ENCODE data around the gene RPS6KA2. TPM values are rescaled to one million over a fixed set of nuclear protein-coding genes. Genes with fewer than 3 reads are reported as not detected.

RPS6KA2 gene
- total RNA-seq, 4 donors from 2014 or later, result 52.1 to 84.8 (median 58.7) TPM

DNA sequence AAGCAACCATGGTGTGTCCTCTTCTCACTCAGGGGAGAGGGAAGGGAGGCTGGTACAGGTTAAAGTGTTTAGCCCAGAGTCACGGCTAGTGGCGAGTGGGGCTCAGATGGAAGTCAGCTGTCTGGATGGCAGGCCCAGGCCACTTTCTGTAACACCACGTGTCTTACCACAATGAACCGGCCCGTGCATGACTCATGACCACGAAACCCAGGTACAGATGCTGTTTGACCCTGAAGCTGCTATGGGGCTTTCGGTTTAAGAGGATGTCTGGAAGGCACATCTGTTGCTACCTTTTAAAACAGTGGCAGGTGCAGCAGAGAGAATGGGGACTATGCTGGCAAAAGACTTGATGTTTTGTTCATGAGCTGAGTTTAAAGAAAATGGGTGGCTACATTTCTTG lies 207.8 kb downstream of the RPS6KA2 start:
- no peak for ATAC-seq (ENCODE audit: low FRiP score)
- no peak for TF ChIP-seq CTCF (IDR thresholded peaks at IDR 0.05)

DNA sequence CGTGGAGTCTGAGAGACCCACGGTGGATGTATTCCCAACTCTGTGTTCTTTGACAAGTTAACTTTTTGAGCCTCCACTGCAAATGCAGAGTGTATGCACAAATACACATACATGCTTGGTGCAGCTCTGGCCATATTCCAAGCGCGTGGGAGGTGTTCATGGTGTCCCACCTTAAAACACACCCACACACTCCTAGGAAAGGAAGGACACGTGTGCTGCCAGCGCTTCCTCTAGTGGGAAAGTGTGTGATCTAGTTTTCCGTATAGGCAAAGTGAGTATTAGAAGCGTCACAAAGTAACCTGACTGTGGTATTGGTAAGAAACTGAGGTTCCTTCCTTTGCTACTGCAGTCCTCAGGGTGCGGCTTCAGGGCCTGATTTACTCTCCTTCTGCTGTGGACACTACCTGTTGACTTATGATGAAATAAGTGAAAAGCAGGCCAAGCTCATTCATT lies 208.3 kb downstream of the RPS6KA2 start:
- DNase-seq (ENCODE audit: low spot score) (no peak), ATAC-seq (ENCODE audit: low FRiP score) (no peak)
- no peak for TF ChIP-seq CTCF (IDR thresholded peaks at IDR 0.05)

More for the DNA sequence above, 207.8 kb downstream of the RPS6KA2 start:
- DNase-seq (ENCODE audit: low spot score), result no peak

- ATAC-seq (ENCODE audit: low FRiP score) (no peak), DNase-seq (ENCODE audit: low spot score) (no peak)
- TF ChIP-seq CTCF (IDR thresholded peaks at IDR 0.05), result no peak
Measured at GRCh38 chr6:166417285-166417691, 209.8 kb downstream of the RPS6KA2 start.

DNA sequence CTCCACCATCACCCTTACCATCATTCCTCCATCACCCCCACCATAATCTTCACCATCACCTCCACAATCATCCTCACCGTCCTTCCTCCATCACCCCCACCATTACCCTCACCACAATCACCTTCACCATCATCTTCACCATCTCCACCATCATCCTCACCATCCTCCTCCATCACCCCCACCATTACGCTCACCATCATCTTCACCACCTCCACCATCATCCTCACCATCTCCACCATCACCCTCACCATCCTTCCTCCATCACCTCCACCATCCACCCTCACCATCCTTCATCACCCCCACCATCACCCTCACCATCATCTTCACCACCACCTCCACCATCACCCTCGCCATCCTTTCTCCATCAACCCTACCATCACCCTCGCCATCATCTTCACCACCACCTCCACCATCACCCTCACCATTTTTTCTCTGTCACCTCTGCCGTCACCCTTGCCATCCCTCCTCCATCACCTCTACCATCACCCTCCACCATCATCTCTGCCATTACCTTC lies 211.2 kb downstream of the RPS6KA2 start:
- ATAC-seq (ENCODE audit: low FRiP score) (peak; percentile 72), DNase-seq (ENCODE audit: low spot score) (no peak)
- no peak for TF ChIP-seq CTCF (IDR thresholded peaks at IDR 0.05)

DNA sequence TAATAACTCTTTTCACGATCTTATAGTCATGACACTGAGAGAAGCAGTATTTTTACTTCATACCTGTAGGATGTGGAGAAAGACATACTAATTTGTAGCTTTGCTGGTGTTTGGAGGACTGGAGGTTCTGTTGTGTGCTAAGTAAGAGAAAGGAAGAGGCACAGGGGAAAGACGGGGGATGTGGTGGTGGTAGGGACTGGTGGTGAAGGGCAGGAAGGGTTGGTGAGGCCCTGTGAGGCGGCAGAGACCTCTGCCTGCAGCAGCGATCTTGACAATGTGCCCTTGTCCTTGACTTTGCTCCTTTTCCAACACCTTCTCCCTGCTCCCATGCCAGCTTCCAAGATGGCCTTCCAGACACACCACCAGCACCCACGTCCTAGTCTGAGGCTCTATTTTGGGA lies 211.7 kb downstream of the RPS6KA2 start:
- TF ChIP-seq CTCF (IDR thresholded peaks at IDR 0.05), result no peak
- no peak for ATAC-seq (ENCODE audit: low FRiP score)
- no peak for DNase-seq (ENCODE audit: low spot score)

GRCh38 chr6:166413491-166413951 lies 213.5 kb downstream of the RPS6KA2 start:
- no peak for TF ChIP-seq CTCF (IDR thresholded peaks at IDR 0.05)
- ATAC-seq (ENCODE audit: low FRiP score) (no peak), DNase-seq (ENCODE audit: low spot score) (no peak)

GRCh38 chr6:166412911-166413384 lies 214.1 kb downstream of the RPS6KA2 start:
- no peak for TF ChIP-seq CTCF (IDR thresholded peaks at IDR 0.05)
- DNase-seq (ENCODE audit: low spot score), result no peak
- ATAC-seq (ENCODE audit: low FRiP score), result no peak

Measured in omental fat pad (tissue), 4 donors.